Prostate gland (tissue), 2 donors: ENCODE measurements around the gene ULK1. TPM values are rescaled to one million over a fixed set of nuclear protein-coding genes. Genes with fewer than 3 reads are reported as not detected.

ENCODE experiments used
- DNase-seq: peaks from one replicate; pipeline ENCODE4 v3.0.0-alpha.2; 2019; ENCODE audit warnings: low spot score
- H3K27ac ChIP-seq, 2 donors: fragments of 200-600 bp; sonication (generic); 2 replicates each; pipeline ENCODE4 v1.5.1; 2017 to 2019
- H3K27me3 ChIP-seq: fragments of 200-600 bp; sonication (generic); replicated peaks from 2 replicates; pipeline ENCODE4 v1.5.1; 2019; ENCODE audit not compliant: insufficient read depth
- H3K36me3 ChIP-seq, 2 donors: fragments of 200-600 bp; sonication (generic); 1 replicate in 1 of 2; 2 replicates in 1 of 2; pipeline versions ENCODE4 v1.5.1 to v1.8.1; 2017 to 2019
- H3K4me1 ChIP-seq: fragments of 200-600 bp; sonication (generic); replicated peaks from 2 replicates; pipeline ENCODE4 v1.5.1; 2019
- H3K4me3 ChIP-seq, 2 donors: fragments of 200-600 bp; sonication (generic); 2 replicates each; pipeline ENCODE4 v1.5.1; 2017 to 2019
- H3K9me3 ChIP-seq: fragments of 200-600 bp; sonication (generic); 2 replicates; pipeline ENCODE4 v1.5.1; 2017
- CTCF ChIP-seq, 4 experiments: fragments of 200-600 bp in 2 of 4; fragments of 450-650 bp in 2 of 4; sonication (generic) in 2 of 4; IDR thresholded peaks; 1 replicate in 3 of 4; 2 replicates in 1 of 4; pipeline ENCODE4 v1.5.1; 2016 to 2019; ENCODE audit warnings: antibody characterized with exemption in 4 of 4, mild to moderate bottlenecking in 2 of 4, moderate library complexity in 2 of 4
- POLR2A ChIP-seq: fragments of 450-650 bp; IDR thresholded peaks from one replicate; pipeline ENCODE4 v1.6.1; 2016; ENCODE audit warnings: antibody characterized with exemption, mild to moderate bottlenecking
- POLR2AphosphoS5 ChIP-seq: sonication (generic); formaldehyde crosslinking; IDR thresholded peaks from one replicate; pipeline ENCODE4 v1.6.1; 2017; ENCODE audit warnings: antibody characterized with exemption
- WGBS: methylation state at CpG from one replicate; pipeline ENCODE4 v1.1.5; 2018; 5-methylcytosine and 5-hydroxymethylcytosine counted together
- intact Hi-C: fragments of 100-400 bp; cut with DNase I; formaldehyde crosslinking; loops from one replicate; pipeline ENCODE4 v1.14.2; 2022
- total RNA-seq, 2 donors: library from RNA; depleted of rRNA; stranded (reverse); fragments of >200 nt; gene quantifications; one replicate each; pipeline ENCODE4 v1.1.0, GENCODE V29; 2016

Gene ULK1
- total RNA-seq, 2 donors from 2014 or later = 26.2 to 62.5 TPM

GRCh38 chr12:131853832-131854797 is 40.3 kb upstream of the ULK1 start:
- Histone ChIP-seq H3K4me1 (no peaks in the 10 kb centered on the region), H3K27me3 (peaks cover 5% of the 10 kb centered on the region), H3K36me3 (no peaks in the 10 kb centered on the region), H3K27ac (no peak overlapping the region), H3K4me3 (no peak overlapping the region), H3K9me3 (no peaks in the 10 kb centered on the region)
- TF ChIP-seq POLR2A (no peak), POLR2AphosphoS5 (no peak), CTCF (IDR thresholded peaks at IDR 0.05) (no peak)
- 86% methylated on average over 35 of the region's 35 CpGs for WGBS
- no peak for DNase-seq
- intact Hi-C loops = loop anchor here (5.0 kb wide), 1 partner anchor 148 kb away; no protein-coding TSS in a partner anchor

- no peak overlapping the region for H3K4me3 ChIP-seq
- TF ChIP-seq POLR2A (no peak), POLR2AphosphoS5 (no peak), CTCF (IDR thresholded peaks at IDR 0.05) (no peak)
- H3K9me3 ChIP-seq = no peaks in the 10 kb centered on the region
- no peaks in the 10 kb centered on the region for H3K4me1 ChIP-seq
- H3K27me3 ChIP-seq = peaks cover 5% of the 10 kb centered on the region
- no peak overlapping the region for H3K27ac ChIP-seq
- intact Hi-C loops = loop anchor here (5.0 kb wide), 1 partner anchor 147 kb away; no protein-coding TSS in a partner anchor
- H3K36me3 ChIP-seq = no peaks in the 10 kb centered on the region
- DNase-seq = no peak
- 89% methylated on average over 16 of the region's 16 CpGs for WGBS
These were observed 39.5 kb upstream of the ULK1 start for GRCh38 chr12:131854861-131855476.

GRCh38 chr12:131855521-131856142 is 38.8 kb upstream of the ULK1 start:
- 32% methylated on average over 29 of the region's 30 CpGs for WGBS
- H3K9me3 ChIP-seq = no peaks in the 10 kb centered on the region
- no peaks in the 10 kb centered on the region for H3K4me1 ChIP-seq
- intact Hi-C loops = no loop called here
- H3K27me3 ChIP-seq = peaks cover 5% of the 10 kb centered on the region
- TF ChIP-seq POLR2AphosphoS5 (no peak), POLR2A (no peak)
- no peak overlapping the region for H3K4me3 ChIP-seq
- H3K36me3 ChIP-seq = no peaks in the 10 kb centered on the region
- no peak overlapping the region for H3K27ac ChIP-seq
- no peak for DNase-seq

GRCh38 chr12:131856366-131857097 is 37.9 kb upstream of the ULK1 start:
- 83% methylated on average over 10 of the region's 10 CpGs for WGBS
- TF ChIP-seq CTCF (IDR thresholded peaks at IDR 0.05) = no peak
- TF ChIP-seq POLR2A = no peak
- TF ChIP-seq POLR2AphosphoS5 = no peak
- no peak overlapping the region for H3K4me3 ChIP-seq
- H3K9me3 ChIP-seq = no peaks in the 10 kb centered on the region
- H3K27me3 ChIP-seq = peaks cover 5% of the 10 kb centered on the region
- H3K27ac ChIP-seq = no peak overlapping the region
- H3K36me3 ChIP-seq = no peaks in the 10 kb centered on the region
- DNase-seq = no peak
- intact Hi-C loops = no loop called here
- no peaks in the 10 kb centered on the region for H3K4me1 ChIP-seq
